ENCODE measurements around the gene RFC5.
"Not testable (repeated sequence)": the region's sequence is repeated elsewhere in the genome, so short reads cannot be mapped to it uniquely, and the experiment has no call there.

The RFC5 gene

GRCh38 chr12:118017926-118018325 is 1.4 kb downstream of the RFC5 start:
- Histone ChIP-seq H3K36me3 (ENCODE audit: control insufficient read depth in 1 of 2, insufficient read depth in 2 of 2, low read length in 2 of 2) (peaks cover 23 to 31% of the 10 kb centered on the region in 2 donors), H3K27me3 (ENCODE audit: low read depth, low read length) (no peaks in the 10 kb centered on the region), H3K4me1 (ENCODE audit: control insufficient read depth in 1 of 2, insufficient read depth in 2 of 2, low read length in 2 of 2) (peaks cover 0 to 16% of the 10 kb centered on the region in 2 donors), H3K27ac (ENCODE audit: low read length) (no peak overlapping the region), H3K4me3 (ENCODE audit: low read depth in 1 of 2, low read length in 2 of 2) (no peak overlapping the region), H3K9me3 (ENCODE audit: control insufficient read depth in 1 of 2, low read length in 2 of 2) (no peaks in the 10 kb centered on the region)

GRCh38 chr12:118020036-118020435 is 3.5 kb downstream of the RFC5 start:
- Histone ChIP-seq H3K27me3 (ENCODE audit: low read depth, low read length) (no peaks in the 10 kb centered on the region), H3K36me3 (ENCODE audit: control insufficient read depth in 1 of 2, insufficient read depth in 2 of 2, low read length in 2 of 2) (peaks cover 27 to 39% of the 10 kb centered on the region in 2 donors), H3K9me3 (ENCODE audit: control insufficient read depth in 1 of 2, low read length in 2 of 2) (no peaks in the 10 kb centered on the region), H3K4me3 (ENCODE audit: low read depth in 1 of 2, low read length in 2 of 2) (no peak overlapping the region), H3K4me1 (ENCODE audit: control insufficient read depth in 1 of 2, insufficient read depth in 2 of 2, low read length in 2 of 2) (peaks cover 0 to 16% of the 10 kb centered on the region in 2 donors), H3K27ac (ENCODE audit: low read length) (no peak overlapping the region)

- Histone ChIP-seq H3K36me3 (ENCODE audit: control insufficient read depth in 1 of 2, insufficient read depth in 2 of 2, low read length in 2 of 2) (peaks cover 31 to 55% of the 10 kb centered on the region in 2 donors), H3K4me1 (ENCODE audit: control insufficient read depth in 1 of 2, insufficient read depth in 2 of 2, low read length in 2 of 2) (peaks cover 0 to 12% of the 10 kb centered on the region in 2 donors)
- not testable (repeated sequence) for H3K4me3 ChIP-seq (ENCODE audit: low read depth in 1 of 2, low read length in 2 of 2); H3K9me3 ChIP-seq (ENCODE audit: control insufficient read depth in 1 of 2, low read length in 2 of 2); H3K27ac ChIP-seq (ENCODE audit: low read length); H3K27me3 ChIP-seq (ENCODE audit: low read depth, low read length)
Measured at GRCh38 chr12:118022097-118022727, 5.7 kb downstream of the RFC5 start.

GRCh38 chr12:118022728-118023109 is 6.2 kb downstream of the RFC5 start:
- H3K27me3 ChIP-seq (ENCODE audit: low read depth, low read length) = no peaks in the 10 kb centered on the region
- no peaks in the 10 kb centered on the region for H3K9me3 ChIP-seq (ENCODE audit: control insufficient read depth in 1 of 2, low read length in 2 of 2)
- H3K36me3 ChIP-seq (ENCODE audit: control insufficient read depth in 1 of 2, insufficient read depth in 2 of 2, low read length in 2 of 2) = peaks cover 31 to 60% of the 10 kb centered on the region in 2 donors
- no peak overlapping the region for H3K27ac ChIP-seq (ENCODE audit: low read length)
- peaks cover 0 to 6% of the 10 kb centered on the region in 2 donors for H3K4me1 ChIP-seq (ENCODE audit: control insufficient read depth in 1 of 2, insufficient read depth in 2 of 2, low read length in 2 of 2)
- no peak overlapping the region for H3K4me3 ChIP-seq (ENCODE audit: low read depth in 1 of 2, low read length in 2 of 2)

- no peaks in the 10 kb centered on the region for H3K4me1 ChIP-seq (ENCODE audit: control insufficient read depth in 1 of 2, insufficient read depth in 2 of 2, low read length in 2 of 2)
- H3K9me3 ChIP-seq (ENCODE audit: control insufficient read depth in 1 of 2, low read length in 2 of 2) = no peaks in the 10 kb centered on the region
- H3K4me3 ChIP-seq (ENCODE audit: low read depth in 1 of 2, low read length in 2 of 2) = no peak overlapping the region
- H3K27ac ChIP-seq (ENCODE audit: low read length) = no peak overlapping the region
- H3K27me3 ChIP-seq (ENCODE audit: low read depth, low read length) = no peaks in the 10 kb centered on the region
- H3K36me3 ChIP-seq (ENCODE audit: control insufficient read depth in 1 of 2, insufficient read depth in 2 of 2, low read length in 2 of 2) = peaks cover 31 to 67% of the 10 kb centered on the region in 2 donors
Measured at GRCh38 chr12:118023301-118023860, 6.9 kb downstream of the RFC5 start.

DNA sequence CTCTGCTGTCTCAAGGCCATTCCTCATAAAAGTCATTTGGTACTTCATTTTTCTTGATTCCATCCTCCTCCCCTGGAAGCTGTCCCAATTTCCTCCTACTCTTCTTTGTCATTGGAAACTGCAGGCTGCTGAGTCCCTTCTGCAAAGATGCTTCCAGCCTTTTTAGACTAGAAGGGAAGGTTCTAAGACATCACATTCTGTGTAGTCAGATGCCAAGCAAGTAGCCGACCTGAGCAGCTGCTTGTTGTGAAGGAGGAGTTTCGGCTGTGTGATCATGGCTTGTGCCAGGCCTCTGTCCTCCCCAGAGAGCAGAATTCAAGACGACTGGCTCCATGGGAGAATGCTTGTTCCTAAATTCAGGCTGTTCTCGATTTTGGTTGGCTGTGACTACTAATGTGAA is 8.7 kb downstream of the RFC5 start:
- Histone ChIP-seq H3K4me3 (ENCODE audit: low read depth in 1 of 2, low read length in 2 of 2) (no peak overlapping the region), H3K9me3 (ENCODE audit: control insufficient read depth in 1 of 2, low read length in 2 of 2) (no peaks in the 10 kb centered on the region), H3K36me3 (ENCODE audit: control insufficient read depth in 1 of 2, insufficient read depth in 2 of 2, low read length in 2 of 2) (peaks cover 22 to 64% of the 10 kb centered on the region in 2 donors), H3K4me1 (ENCODE audit: control insufficient read depth in 1 of 2, insufficient read depth in 2 of 2, low read length in 2 of 2) (no peaks in the 10 kb centered on the region), H3K27ac (ENCODE audit: low read length) (no peak overlapping the region), H3K27me3 (ENCODE audit: low read depth, low read length) (no peaks in the 10 kb centered on the region)

- H3K27ac ChIP-seq (ENCODE audit: low read length) = no peak overlapping the region
- no peaks in the 10 kb centered on the region for H3K9me3 ChIP-seq (ENCODE audit: control insufficient read depth in 1 of 2, low read length in 2 of 2)
- H3K4me1 ChIP-seq (ENCODE audit: control insufficient read depth in 1 of 2, insufficient read depth in 2 of 2, low read length in 2 of 2) = no peaks in the 10 kb centered on the region
- peaks cover 38 to 79% of the 10 kb centered on the region in 2 donors for H3K36me3 ChIP-seq (ENCODE audit: control insufficient read depth in 1 of 2, insufficient read depth in 2 of 2, low read length in 2 of 2)
- H3K4me3 ChIP-seq (ENCODE audit: low read depth in 1 of 2, low read length in 2 of 2) = no peak overlapping the region
- no peaks in the 10 kb centered on the region for H3K27me3 ChIP-seq (ENCODE audit: low read depth, low read length)
Measured at GRCh38 chr12:118029166-118029565, 12.7 kb downstream of the RFC5 start.

DNA sequence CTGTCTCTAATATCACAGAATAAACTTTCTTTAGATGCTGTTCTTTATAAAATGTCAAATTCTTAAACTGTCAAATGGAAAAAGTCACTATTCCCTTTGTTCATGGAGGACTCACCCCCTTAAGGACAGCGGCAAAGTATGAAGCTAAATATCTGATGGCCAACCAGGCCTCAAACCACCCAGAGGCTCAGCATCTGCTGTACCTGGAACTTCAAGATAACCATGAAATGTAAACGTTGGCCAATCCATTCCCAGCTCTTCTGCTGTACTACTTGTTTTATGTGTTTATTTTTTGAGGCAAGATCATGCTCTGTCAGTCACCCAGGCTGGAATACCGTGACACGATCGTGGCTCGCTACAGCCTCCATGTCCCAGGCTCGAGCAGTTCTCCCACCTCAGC is 15.7 kb downstream of the RFC5 start:
- Histone ChIP-seq H3K36me3 (ENCODE audit: control insufficient read depth in 1 of 2, insufficient read depth in 2 of 2, low read length in 2 of 2) (peaks cover 54 to 83% of the 10 kb centered on the region in 2 donors), H3K4me1 (ENCODE audit: control insufficient read depth in 1 of 2, insufficient read depth in 2 of 2, low read length in 2 of 2) (peaks cover 0 to 5% of the 10 kb centered on the region in 2 donors), H3K4me3 (ENCODE audit: low read depth in 1 of 2, low read length in 2 of 2) (no peak overlapping the region), H3K9me3 (ENCODE audit: control insufficient read depth in 1 of 2, low read length in 2 of 2) (no peaks in the 10 kb centered on the region), H3K27me3 (ENCODE audit: low read depth, low read length) (no peaks in the 10 kb centered on the region), H3K27ac (ENCODE audit: low read length) (no peak overlapping the region)

GRCh38 chr12:118033323-118033722 is 16.8 kb downstream of the RFC5 start:
- H3K4me1 ChIP-seq (ENCODE audit: control insufficient read depth in 1 of 2, insufficient read depth in 2 of 2, low read length in 2 of 2) = peaks cover 0 to 5% of the 10 kb centered on the region in 2 donors
- no peaks in the 10 kb centered on the region for H3K27me3 ChIP-seq (ENCODE audit: low read depth, low read length)
- H3K9me3 ChIP-seq (ENCODE audit: control insufficient read depth in 1 of 2, low read length in 2 of 2) = no peaks in the 10 kb centered on the region
- no peak overlapping the region for H3K4me3 ChIP-seq (ENCODE audit: low read depth in 1 of 2, low read length in 2 of 2)
- no peak overlapping the region for H3K27ac ChIP-seq (ENCODE audit: low read length)
- H3K36me3 ChIP-seq (ENCODE audit: control insufficient read depth in 1 of 2, insufficient read depth in 2 of 2, low read length in 2 of 2) = peaks cover 61 to 83% of the 10 kb centered on the region in 2 donors

DNA sequence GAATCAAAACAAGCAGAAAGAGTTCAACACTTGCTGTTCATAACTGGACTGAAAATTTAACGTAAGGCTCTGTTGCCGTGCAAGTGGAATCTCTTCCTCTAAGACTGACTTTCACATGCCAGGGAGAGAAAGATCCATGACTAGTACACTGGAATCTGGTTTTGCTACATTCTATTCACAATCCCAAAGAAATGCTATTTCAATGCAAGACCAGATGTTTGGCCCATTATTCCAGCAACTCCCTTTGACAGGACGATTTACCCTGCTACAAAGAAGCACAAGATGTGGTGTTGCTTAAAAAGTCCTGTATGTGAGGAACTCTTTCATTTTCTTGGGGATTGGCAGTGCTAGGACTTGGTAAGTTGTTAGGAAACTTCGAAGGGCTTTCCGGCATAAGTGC is 17.4 kb downstream of the RFC5 start:
- Histone ChIP-seq H3K27me3 (ENCODE audit: low read depth, low read length) (no peaks in the 10 kb centered on the region), H3K27ac (ENCODE audit: low read length) (no peak overlapping the region), H3K4me1 (ENCODE audit: control insufficient read depth in 1 of 2, insufficient read depth in 2 of 2, low read length in 2 of 2) (peaks cover 0 to 5% of the 10 kb centered on the region in 2 donors), H3K4me3 (ENCODE audit: low read depth in 1 of 2, low read length in 2 of 2) (no peak overlapping the region), H3K9me3 (ENCODE audit: control insufficient read depth in 1 of 2, low read length in 2 of 2) (no peaks in the 10 kb centered on the region), H3K36me3 (ENCODE audit: control insufficient read depth in 1 of 2, insufficient read depth in 2 of 2, low read length in 2 of 2) (peaks cover 65 to 84% of the 10 kb centered on the region in 2 donors)

DNA sequence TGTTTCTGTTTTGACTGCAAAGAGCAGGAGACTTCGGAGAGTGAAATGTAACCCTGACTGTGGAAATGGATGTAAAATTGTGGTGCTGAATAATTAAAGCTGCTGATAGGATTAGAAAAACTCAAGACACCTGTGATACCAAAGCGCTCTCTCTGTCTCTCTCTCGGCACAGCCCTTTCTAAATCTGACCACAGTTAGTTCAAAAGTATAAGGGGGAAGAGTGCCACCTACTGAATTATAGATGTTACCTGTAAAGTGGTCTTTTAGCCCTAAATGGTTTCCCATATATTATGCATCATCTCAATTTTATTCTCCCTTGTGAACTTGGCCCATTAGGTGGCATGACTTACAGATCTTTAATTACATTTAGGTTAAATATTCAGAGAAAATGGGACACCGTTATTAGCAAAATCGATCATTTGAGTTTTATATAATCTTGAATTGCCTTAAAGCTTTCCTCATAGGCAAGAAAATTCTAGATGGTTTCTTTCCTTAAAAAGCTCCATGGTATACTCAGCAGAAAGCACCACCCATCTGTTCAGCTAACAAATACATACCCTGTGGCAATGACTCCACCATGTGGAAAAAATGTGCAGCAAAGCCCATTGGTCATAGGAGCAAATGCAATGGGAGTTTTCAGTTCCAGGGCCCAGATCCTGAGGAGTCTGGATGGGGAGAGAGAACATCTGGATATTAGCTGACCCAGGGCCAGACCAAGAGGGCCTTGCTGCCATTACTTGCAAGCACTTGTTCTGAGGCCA is 18.1 kb downstream of the RFC5 start:
- Histone ChIP-seq H3K4me3 (ENCODE audit: low read depth in 1 of 2, low read length in 2 of 2) (no peak overlapping the region), H3K9me3 (ENCODE audit: control insufficient read depth in 1 of 2, low read length in 2 of 2) (no peaks in the 10 kb centered on the region), H3K36me3 (ENCODE audit: control insufficient read depth in 1 of 2, insufficient read depth in 2 of 2, low read length in 2 of 2) (peaks cover 71 to 87% of the 10 kb centered on the region in 2 donors), H3K4me1 (ENCODE audit: control insufficient read depth in 1 of 2, insufficient read depth in 2 of 2, low read length in 2 of 2) (peaks cover 0 to 5% of the 10 kb centered on the region in 2 donors), H3K27me3 (ENCODE audit: low read depth, low read length) (no peaks in the 10 kb centered on the region), H3K27ac (ENCODE audit: low read length) (no peak overlapping the region)
